Measurements from ENCODE around the gene NPFFR2. TPM values are rescaled to one million over a fixed set of nuclear protein-coding genes. Genes with fewer than 3 reads are reported as not detected.

The NPFFR2 gene
- total and polyA plus RNA-seq, 9 of the 15 experiments (the other 6 are each of a cell fraction or from before 2014, with no cell fraction given) = 0.15 to 0.98 (median 0.48) TPM

GRCh38 chr4:72107456-72107855 is 75.7 kb downstream of the NPFFR2 start:
- no peak overlapping the region for H3K9ac ChIP-seq (ENCODE audit: insufficient read depth in 1 of 2, low read depth in 2 of 2, low read length in 2 of 2)
- no peaks in the 10 kb centered on the region for H3K27me3 ChIP-seq (ENCODE audit: control insufficient read depth in 2 of 2, insufficient read depth in 2 of 2, low read length in 2 of 2)
- intact Hi-C loops (cut with micrococcal nuclease) = no loop called here
- no peak overlapping the region for H2AFZ ChIP-seq (ENCODE audit: low read depth, low read length)
- H3K4me3 ChIP-seq = no peak overlapping the region
- DNase-seq (ENCODE audit: extremely low read depth in 1 of 4, low spot score in 3 of 4) = no peak
- ChIA-PET POLR2A (no interaction called here), CTCF (ENCODE audit: low intra/inter-chr PET ratio) (no interaction called here)
- H3K4me1 ChIP-seq (replicated peaks in 1 of 2; ENCODE audit: control insufficient read depth in 2 of 2, insufficient read depth in 2 of 2, low read length in 2 of 2) = peaks cover 0 to 6% of the 10 kb centered on the region in 2 experiments; a peak in 1 of 5 replicates
- no peak for TF ChIP-seq SMARCB1 (IDR thresholded peaks at IDR 0.05; ENCODE audit: insufficient read length, low read depth)
- no peak for TF ChIP-seq VEZF1 (CRISPR knock-in tag; IDR thresholded peaks at IDR 0.05)
- TF ChIP-seq PHTF2 (CRISPR knock-in tag; IDR thresholded peaks at IDR 0.05) = no peak
- no peak overlapping the region for H3K27ac ChIP-seq (ENCODE audit: extremely low read depth, low read depth, low read length)
- no peaks in the 10 kb centered on the region for H3K9me3 ChIP-seq (replicated peaks; ENCODE audit: control insufficient read depth, insufficient read depth, low read depth, low read length)
- H4K20me1 ChIP-seq (replicated peaks; ENCODE audit: control insufficient read depth, insufficient read depth, low read length) = no peaks in the 10 kb centered on the region
- no TSS peak for BruUV-seq (replicated peaks)
- H3K36me3 ChIP-seq (ENCODE audit: control insufficient read depth, insufficient read depth, low read length) = no peaks in the 10 kb centered on the region
- no peak for FAIRE-seq
- no peak for ATAC-seq
- no peaks in the 10 kb centered on the region for H3K79me2 ChIP-seq (ENCODE audit: control insufficient read depth, insufficient read depth, low read length)
- H3K4me2 ChIP-seq (ENCODE audit: insufficient read depth, low read length) = no peak overlapping the region
- in situ Hi-C loops (cut with MboI) = no loop called here
- H3K9me1 ChIP-seq (ENCODE audit: control insufficient read depth, insufficient read depth, low read length) = no peaks in the 10 kb centered on the region

GRCh38 chr4:72109364-72109763 is 77.6 kb downstream of the NPFFR2 start:
- in situ Hi-C loops (cut with MboI) = no loop called here
- no peaks in the 10 kb centered on the region for H3K36me3 ChIP-seq (ENCODE audit: control insufficient read depth, insufficient read depth, low read length)
- ChIA-PET CTCF (ENCODE audit: low intra/inter-chr PET ratio) (no interaction called here), POLR2A (no interaction called here)
- 0% methylated on average over 2 of the region's 2 CpGs for WGBS (ENCODE audit: insufficient coverage, low coverage, missing lambda C conversion rate)
- DNase-seq (ENCODE audit: extremely low read depth in 1 of 4, low spot score in 3 of 4) (no peak), ATAC-seq (no peak), FAIRE-seq (no peak)
- no peaks in the 10 kb centered on the region for H3K9me1 ChIP-seq (ENCODE audit: control insufficient read depth, insufficient read depth, low read length)
- intact Hi-C loops (cut with micrococcal nuclease) = no loop called here
- no peaks in the 10 kb centered on the region for H3K79me2 ChIP-seq (ENCODE audit: control insufficient read depth, insufficient read depth, low read length)
- BruUV-seq (replicated peaks) = no TSS peak
- H3K4me1 ChIP-seq (replicated peaks in 1 of 2; ENCODE audit: control insufficient read depth in 2 of 2, insufficient read depth in 2 of 2, low read length in 2 of 2) = peaks cover 0 to 6% of the 10 kb centered on the region in 2 experiments; a peak in 1 of 5 replicates
- H3K27me3 ChIP-seq (ENCODE audit: control insufficient read depth in 2 of 2, insufficient read depth in 2 of 2, low read length in 2 of 2) = no peaks in the 10 kb centered on the region
- H4K20me1 ChIP-seq (replicated peaks; ENCODE audit: control insufficient read depth, insufficient read depth, low read length) = no peaks in the 10 kb centered on the region
- no peak overlapping the region for H3K4me3 ChIP-seq
- no peak overlapping the region for H3K4me2 ChIP-seq (ENCODE audit: insufficient read depth, low read length)
- no peak overlapping the region for H2AFZ ChIP-seq (ENCODE audit: low read depth, low read length)
- no peaks in the 10 kb centered on the region for H3K9me3 ChIP-seq (replicated peaks; ENCODE audit: control insufficient read depth, insufficient read depth, low read depth, low read length)
- H3K27ac ChIP-seq (ENCODE audit: extremely low read depth, low read depth, low read length) = no peak overlapping the region
- no peak overlapping the region for H3K9ac ChIP-seq (ENCODE audit: insufficient read depth in 1 of 2, low read depth in 2 of 2, low read length in 2 of 2)
- TF ChIP-seq HNRNPLL (IDR thresholded peaks at IDR 0.05; ENCODE audit: low read depth, low read length, poor library complexity, severe bottlenecking) (no peak), ASH1L (IDR thresholded peaks at IDR 0.05; ENCODE audit: borderline replicate concordance, low read depth, partially characterized antibody) (no peak), ELK3 (CRISPR knock-in tag; IDR thresholded peaks at IDR 0.05) (no peak), ZBTB8A (IDR thresholded peaks at IDR 0.05; ENCODE audit: partially characterized antibody) (no peak), CBFA2T3 (IDR thresholded peaks at IDR 0.05) (peak; percentile 56), NFIC (IDR thresholded peaks at IDR 0.05) (no peak), TAL1 (IDR thresholded peaks at IDR 0.05) (peak; percentile 52), MITF (IDR thresholded peaks at IDR 0.05) (no peak), TEAD4 (IDR thresholded peaks at IDR 0.05; ENCODE audit: low read length) (peak; percentile 34; the same call in 1 of the 2 replicates), TEAD4 (CRISPR knock-in tag; IDR thresholded peaks at IDR 0.05; ENCODE audit: borderline replicate concordance) (no peak), CBFA2T2 (conservative IDR thresholded peaks at IDR 0.05) (peak; percentile 54), FOSL1 (tag; conservative IDR thresholded peaks at IDR 0.05) (peak; percentile 63; the same call in 1 of the 2 replicates)
